Fibroblast of pulmonary artery (primary cell): ENCODE measurements around the gene DAD1.
"Not testable (repeated sequence)": the region's sequence is repeated elsewhere in the genome, so short reads cannot be mapped to it uniquely, and the experiment has no call there.

ENCODE experiments used
- DNase-seq: peaks from one replicate; pipeline ENCODE4 v3.0.0-alpha.2; 2010; ENCODE audit warnings: low read depth
- H3K4me3 ChIP-seq: replicated peaks from 2 replicates; pipeline ENCODE4 v1.5.1; 2011; ENCODE audit warnings: low read depth, mild to moderate bottlenecking, control low read depth, low read length, moderate library complexity
- TF ChIP-seq, protein P1 (sequence below): IDR thresholded peaks from 2 replicates; pipeline ENCODE4 v1.5.1; 2011; ENCODE audit warnings: mild to moderate bottlenecking, control low read depth, low read length, inconsistent platforms; ENCODE audit errors: missing control alignments

DAD1 gene

DNA sequence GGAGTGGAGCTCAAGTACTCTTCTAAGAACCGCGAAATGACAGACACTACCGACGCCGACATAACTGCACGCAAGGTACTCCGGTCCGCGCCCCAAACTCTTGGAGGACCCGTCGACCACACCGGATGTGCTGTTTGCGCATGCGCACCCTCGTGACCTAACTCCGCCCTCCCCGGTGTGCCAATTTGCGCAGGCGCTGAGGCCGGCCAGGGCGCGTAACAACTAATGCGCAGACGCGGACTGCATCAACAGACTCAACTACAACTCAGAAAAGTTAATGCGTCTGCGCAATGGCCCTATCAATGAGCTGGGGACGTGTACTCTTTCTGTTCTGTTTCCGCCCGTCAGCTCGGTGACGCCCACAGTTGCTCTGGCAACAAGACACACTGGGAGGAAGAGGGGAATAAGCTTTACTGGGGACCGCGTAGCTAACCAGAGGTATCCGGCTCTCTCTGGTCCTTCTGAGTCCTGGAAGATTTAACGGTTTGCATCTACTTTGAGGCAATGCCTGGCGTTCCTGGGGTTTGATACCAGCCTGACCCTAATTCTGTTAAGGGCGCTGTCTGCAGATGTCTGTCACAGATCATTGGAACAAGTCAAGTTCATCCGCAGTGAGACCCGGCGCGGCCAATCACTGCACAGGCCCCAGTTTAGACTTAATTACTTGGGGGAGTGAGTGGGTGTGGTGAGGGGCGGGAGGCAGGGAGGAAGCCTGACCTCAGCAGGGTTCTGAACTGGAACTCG is at the start of gene DAD1:
TSS of gene DAD1 (minus strand) at position 129 of the 744 bp plus-strand sequence. CDS start at position 62, 67 bp downstream.
- TF ChIP-seq, protein P1, sequence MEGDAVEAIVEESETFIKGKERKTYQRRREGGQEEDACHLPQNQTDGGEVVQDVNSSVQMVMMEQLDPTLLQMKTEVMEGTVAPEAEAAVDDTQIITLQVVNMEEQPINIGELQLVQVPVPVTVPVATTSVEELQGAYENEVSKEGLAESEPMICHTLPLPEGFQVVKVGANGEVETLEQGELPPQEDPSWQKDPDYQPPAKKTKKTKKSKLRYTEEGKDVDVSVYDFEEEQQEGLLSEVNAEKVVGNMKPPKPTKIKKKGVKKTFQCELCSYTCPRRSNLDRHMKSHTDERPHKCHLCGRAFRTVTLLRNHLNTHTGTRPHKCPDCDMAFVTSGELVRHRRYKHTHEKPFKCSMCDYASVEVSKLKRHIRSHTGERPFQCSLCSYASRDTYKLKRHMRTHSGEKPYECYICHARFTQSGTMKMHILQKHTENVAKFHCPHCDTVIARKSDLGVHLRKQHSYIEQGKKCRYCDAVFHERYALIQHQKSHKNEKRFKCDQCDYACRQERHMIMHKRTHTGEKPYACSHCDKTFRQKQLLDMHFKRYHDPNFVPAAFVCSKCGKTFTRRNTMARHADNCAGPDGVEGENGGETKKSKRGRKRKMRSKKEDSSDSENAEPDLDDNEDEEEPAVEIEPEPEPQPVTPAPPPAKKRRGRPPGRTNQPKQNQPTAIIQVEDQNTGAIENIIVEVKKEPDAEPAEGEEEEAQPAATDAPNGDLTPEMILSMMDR = no peak

DNA sequence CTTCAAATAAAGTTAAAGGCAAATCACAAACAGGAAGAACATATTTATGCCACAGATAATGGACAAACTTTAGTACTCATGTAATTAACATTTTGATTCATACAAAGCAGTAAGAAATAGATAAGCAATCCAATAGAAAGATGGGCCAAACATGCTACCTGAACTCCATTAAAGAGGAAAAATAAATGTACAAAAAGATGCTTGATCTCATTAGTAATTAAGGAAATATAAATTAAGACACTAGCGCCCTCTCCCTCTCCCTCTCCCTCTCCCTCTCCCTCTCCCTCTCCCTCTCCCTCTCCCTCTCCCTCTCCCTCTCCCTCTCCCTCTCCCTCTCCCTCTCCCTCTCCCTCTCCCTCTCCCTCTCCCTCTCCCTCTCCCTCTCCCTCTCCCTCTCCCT is 47.0 kb upstream of the DAD1 start:
- H3K4me3 ChIP-seq, DNase-seq: not testable (repeated sequence)

More for the DNA sequence above, at the start of gene DAD1:
- DNase-seq = peak; percentile 100
- H3K4me3 ChIP-seq = peak within 1 kb of the TSS; percentile 100

DNA sequence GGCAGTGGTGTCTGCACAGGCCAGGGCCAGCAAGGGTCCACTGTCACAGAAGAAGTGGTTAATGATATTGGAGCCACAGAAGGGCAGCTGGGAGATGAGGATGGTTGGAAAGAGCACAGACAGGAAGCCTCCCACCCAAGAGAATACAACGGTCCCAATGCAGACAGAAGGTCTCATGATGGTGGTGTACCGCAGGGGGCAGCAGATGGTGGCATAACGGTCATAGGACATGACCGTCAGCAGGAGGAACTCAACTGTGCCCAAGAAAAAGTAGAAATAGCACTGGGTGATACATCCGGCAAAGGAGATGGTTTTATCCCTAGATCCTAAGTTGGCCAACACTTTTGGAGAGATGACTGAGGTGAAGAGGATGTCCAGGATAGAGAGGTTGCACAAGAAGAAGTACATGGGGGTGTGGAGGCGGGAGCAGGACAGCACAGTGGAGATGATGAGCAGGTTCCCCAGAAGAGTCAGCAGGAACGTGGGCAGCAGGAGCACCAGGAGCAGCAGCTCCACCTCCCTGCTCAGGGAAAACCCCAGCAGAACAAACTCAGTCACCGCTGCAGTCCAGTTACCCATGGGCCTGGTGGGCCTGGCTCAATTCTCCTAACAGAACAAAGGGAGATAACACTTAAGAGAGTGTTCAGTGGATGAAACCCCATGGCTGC is 45.3 kb upstream of the DAD1 start:
- no peak for DNase-seq
- TF ChIP-seq, protein P1 = no peak
- H3K4me3 ChIP-seq = no peak overlapping the region

DNA sequence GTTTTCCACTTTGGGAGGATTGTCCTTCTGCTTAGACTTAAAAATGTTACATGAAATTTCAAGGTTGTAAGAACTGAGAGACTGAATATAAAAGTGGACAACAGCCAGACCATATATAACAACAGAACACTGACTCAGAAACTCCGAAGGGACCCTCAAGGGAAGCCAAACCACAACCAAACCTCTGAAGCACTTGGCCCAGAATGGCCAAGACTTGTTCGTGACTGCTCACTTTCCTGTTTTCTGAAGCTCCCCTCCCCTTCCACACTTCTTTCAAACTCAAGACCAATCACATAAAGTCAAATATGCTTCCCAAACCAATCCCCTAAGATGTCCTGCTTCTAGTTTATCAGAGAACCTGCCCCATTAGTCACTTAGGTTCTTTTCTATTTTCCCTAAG is 41.5 kb upstream of the DAD1 start:
- DNase-seq = peak; percentile 86
- TF ChIP-seq, protein P1 = no peak
- H3K4me3 ChIP-seq = no peak overlapping the region

DNA sequence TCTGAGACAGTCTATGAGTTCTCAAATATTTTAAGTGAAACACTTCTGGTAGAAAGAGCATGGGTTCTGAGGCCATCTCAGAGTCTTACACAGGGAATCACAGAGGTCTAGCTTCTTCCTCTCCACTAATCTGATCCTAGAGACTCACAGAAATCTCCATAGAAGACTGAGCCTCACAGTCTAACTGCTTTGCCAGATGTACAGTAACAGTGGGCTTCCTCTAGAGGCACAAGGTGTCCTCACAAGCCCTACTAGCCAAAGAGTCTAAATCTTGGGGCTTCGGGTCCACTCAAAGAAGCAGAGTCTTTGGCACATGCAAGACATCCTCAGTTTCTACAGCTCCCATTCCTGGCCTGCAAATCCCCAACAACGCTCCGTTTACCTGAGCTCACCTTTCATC is 41.0 kb upstream of the DAD1 start:
- no peak for DNase-seq
- no peak overlapping the region for H3K4me3 ChIP-seq
- TF ChIP-seq, protein P1 = no peak

DNA sequence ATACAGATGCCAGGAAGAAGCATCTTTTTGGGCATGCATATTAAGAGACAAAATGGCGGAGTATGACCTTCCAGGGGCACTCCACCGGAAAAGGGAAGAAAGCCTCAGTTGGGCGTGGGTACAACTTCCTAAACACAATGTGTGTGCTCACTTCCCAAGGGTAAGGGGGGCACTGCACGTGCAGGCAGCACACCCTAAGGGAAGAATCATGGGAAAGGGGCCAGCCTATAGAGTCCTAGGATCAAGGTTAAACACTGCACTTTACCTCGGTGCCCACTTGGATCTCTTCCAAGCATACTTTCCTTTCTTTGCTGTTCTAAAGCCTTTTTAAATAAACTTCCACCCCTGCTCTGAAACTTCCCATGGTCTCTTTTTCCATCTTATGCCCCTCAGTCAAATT is 40.3 kb upstream of the DAD1 start:
- H3K4me3 ChIP-seq = no peak overlapping the region
- TF ChIP-seq, protein P1 = no peak
- no peak for DNase-seq

DNA sequence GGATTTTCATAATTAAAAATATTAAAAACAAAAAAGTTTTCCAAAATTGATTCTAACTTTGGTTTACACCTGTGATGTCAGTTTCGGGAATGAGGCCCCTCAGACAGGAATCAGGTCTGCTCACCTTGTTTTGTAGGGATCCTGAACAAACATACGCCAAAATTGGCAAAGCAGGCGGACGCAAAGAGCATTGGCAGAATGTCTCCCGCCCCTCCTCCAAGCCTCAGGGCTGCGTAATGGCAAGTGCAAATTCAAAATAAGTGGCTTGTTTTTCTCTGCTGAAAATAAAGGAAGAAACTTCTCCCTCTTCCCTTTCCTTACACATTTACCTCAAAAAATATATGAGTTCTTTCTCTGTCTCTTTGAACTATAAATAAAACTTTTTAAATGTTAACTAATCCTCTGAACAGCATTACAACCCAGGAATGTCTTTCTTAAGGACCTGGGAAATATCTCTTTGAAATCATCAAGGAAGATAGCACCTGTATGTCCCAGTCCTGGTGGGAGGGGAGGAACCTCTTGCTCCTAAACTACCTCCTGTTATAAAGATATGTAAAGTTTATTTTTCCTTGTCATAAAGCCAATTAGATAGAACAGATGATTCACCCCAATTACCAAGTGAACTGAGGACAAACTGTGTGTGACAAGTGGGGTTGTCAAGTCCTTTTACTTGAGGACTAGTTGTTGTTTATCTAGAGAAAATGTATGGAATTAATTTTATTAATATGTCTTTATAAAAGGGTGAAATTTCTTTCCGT is 38.7 kb upstream of the DAD1 start:
- TF ChIP-seq, protein P1 = no peak
- no peak overlapping the region for H3K4me3 ChIP-seq
- no peak for DNase-seq
